Measurements from ENCODE around the gene RTP1. TPM values are rescaled to one million over a fixed set of nuclear protein-coding genes. Genes with fewer than 3 reads are reported as not detected.

RTP1 gene
- total RNA-seq, 2 experiments from 2014 or later = not detected

DNA sequence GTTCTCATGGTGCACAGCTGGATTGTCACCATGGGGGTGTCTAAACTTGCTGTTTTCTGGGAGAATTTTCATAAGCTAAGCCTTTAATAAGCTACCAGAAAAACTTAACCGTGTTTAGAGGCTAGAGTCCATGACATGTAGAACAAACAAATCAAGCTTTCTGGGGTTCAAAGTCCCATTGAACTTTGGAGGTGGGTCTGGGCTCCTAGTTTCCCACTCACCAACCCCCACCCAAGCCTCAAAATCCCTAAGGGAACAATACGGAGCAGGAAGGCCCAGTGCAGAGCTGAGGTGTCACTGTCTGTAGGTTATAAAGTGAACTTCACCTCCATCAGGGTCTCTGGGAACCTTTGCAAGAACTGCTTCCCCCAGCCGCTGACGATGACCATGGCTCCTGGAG is 25.5 kb downstream of the RTP1 start:
- H3K27ac Mint-ChIP-seq = no peak overlapping the region
- H3K27me3 Mint-ChIP-seq = no peaks in the 10 kb centered on the region
- H3K4me3 ChIP-seq (ENCODE audit: low read length) = no peak overlapping the region
- no peak for ATAC-seq (ENCODE audit: poor library complexity)
- no peaks in the 10 kb centered on the region for H3K9me3 ChIP-seq (ENCODE audit: control insufficient read depth in 1 of 2, insufficient read depth in 1 of 2, low read length in 2 of 2)
- H3K36me3 ChIP-seq (ENCODE audit: insufficient read depth, low read length) = no peaks in the 10 kb centered on the region
- no peak for DNase-seq
- CTCF ChIA-PET = no interaction called here
- intact Hi-C loops (cut with DNase I, micrococcal nuclease) = loop anchor here in 1 of 2 experiments (5.0 kb wide), 1 partner anchor 490 kb away; no protein-coding TSS in a partner anchor
- H3K36me3 Mint-ChIP-seq (ENCODE audit: low read depth) = no peaks in the 10 kb centered on the region
- H3K4me1 ChIP-seq (ENCODE audit: insufficient read depth, low read length) = no peaks in the 10 kb centered on the region
- TF ChIP-seq CTCF (IDR thresholded peaks at IDR 0.05) = no peak
- POLR2A ChIA-PET = no interaction called here
- no peaks in the 10 kb centered on the region for H3K4me1 Mint-ChIP-seq (ENCODE audit: low read depth)
- H3K27me3 ChIP-seq (ENCODE audit: control insufficient read depth in 1 of 2, insufficient read depth in 2 of 2, low read length in 2 of 2) = peaks cover 0 to 6% of the 10 kb centered on the region in 2 experiments
- no peak overlapping the region for H3K4me3 Mint-ChIP-seq
- no peaks in the 10 kb centered on the region for H3K9me3 Mint-ChIP-seq
- H3K27ac ChIP-seq (ENCODE audit: low read depth in 1 of 2, low read length in 2 of 2) = no peak overlapping the region

DNA sequence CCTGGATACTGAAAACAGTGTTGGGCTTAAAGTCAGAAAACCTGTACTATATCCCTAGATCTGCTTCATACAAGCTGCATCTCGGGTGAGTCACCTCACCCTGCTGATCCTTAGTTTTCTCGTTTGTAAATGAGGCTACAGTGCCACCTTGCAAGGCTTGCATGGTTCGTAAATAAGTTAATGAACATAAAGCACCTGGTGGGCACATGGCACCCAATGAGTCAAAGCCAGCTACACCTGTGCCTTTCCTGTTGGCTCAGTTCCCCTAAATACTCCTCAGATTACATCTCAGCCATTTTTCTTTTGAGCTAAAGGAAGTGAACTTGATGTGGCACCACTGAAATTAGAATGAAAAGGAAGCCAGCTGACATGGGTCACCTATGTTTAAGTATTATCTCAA is 26.5 kb downstream of the RTP1 start:
- Mint-ChIP-seq H3K4me3 (no peak overlapping the region), H3K4me1 (ENCODE audit: low read depth) (no peaks in the 10 kb centered on the region), H3K36me3 (ENCODE audit: low read depth) (no peaks in the 10 kb centered on the region), H3K9me3 (no peaks in the 10 kb centered on the region), H3K27ac (no peak overlapping the region), H3K27me3 (peaks cover 5% of the 10 kb centered on the region)
- no peaks in the 10 kb centered on the region for H3K9me3 ChIP-seq (ENCODE audit: control insufficient read depth in 1 of 2, insufficient read depth in 1 of 2, low read length in 2 of 2)
- ATAC-seq (ENCODE audit: poor library complexity) (no peak), DNase-seq (no peak)
- H3K27me3 ChIP-seq (ENCODE audit: control insufficient read depth in 1 of 2, insufficient read depth in 2 of 2, low read length in 2 of 2) = peaks cover 0 to 6% of the 10 kb centered on the region in 2 experiments
- H3K36me3 ChIP-seq (ENCODE audit: insufficient read depth, low read length) = no peaks in the 10 kb centered on the region
- TF ChIP-seq CTCF (IDR thresholded peaks at IDR 0.05) = no peak
- H3K4me3 ChIP-seq (ENCODE audit: low read length) = no peak overlapping the region
- no peak overlapping the region for H3K27ac ChIP-seq (ENCODE audit: low read depth in 1 of 2, low read length in 2 of 2)
- ChIA-PET POLR2A (interaction anchor here (0.6 kb wide), 1 partner anchor 609 kb away, joined by 3 read pairs; no protein-coding TSS in a partner anchor), CTCF (interaction anchor here (1.2 kb wide), 1 partner anchor 14 kb away, joined by 3 read pairs; no protein-coding TSS in a partner anchor)
- intact Hi-C loops (cut with DNase I, micrococcal nuclease) = loop anchor here in 1 of 2 experiments (5.0 kb wide), 1 partner anchor 489 kb away; no protein-coding TSS in a partner anchor
- no peaks in the 10 kb centered on the region for H3K4me1 ChIP-seq (ENCODE audit: insufficient read depth, low read length)

GRCh38 chr3:187227658-187228258 is 30.5 kb downstream of the RTP1 start:
- Histone ChIP-seq H3K27ac (ENCODE audit: low read depth in 1 of 2, low read length in 2 of 2) (no peak overlapping the region), H3K27me3 (ENCODE audit: control insufficient read depth in 1 of 2, insufficient read depth in 2 of 2, low read length in 2 of 2) (peaks cover 0 to 6% of the 10 kb centered on the region in 2 experiments), H3K9me3 (ENCODE audit: control insufficient read depth in 1 of 2, insufficient read depth in 1 of 2, low read length in 2 of 2) (no peaks in the 10 kb centered on the region), H3K4me3 (ENCODE audit: low read length) (no peak overlapping the region), H3K36me3 (ENCODE audit: insufficient read depth, low read length) (no peaks in the 10 kb centered on the region), H3K4me1 (ENCODE audit: insufficient read depth, low read length) (no peaks in the 10 kb centered on the region)
- CTCF ChIA-PET = interaction anchor here (0.7 kb wide), 1 partner anchor 1206 kb away, joined by 4 read pairs; no protein-coding TSS in a partner anchor
- Mint-ChIP-seq H3K4me1 (ENCODE audit: low read depth) (no peaks in the 10 kb centered on the region), H3K27ac (no peak overlapping the region), H3K9me3 (no peaks in the 10 kb centered on the region), H3K36me3 (ENCODE audit: low read depth) (no peaks in the 10 kb centered on the region), H3K27me3 (peaks cover 17% of the 10 kb centered on the region), H3K4me3 (no peak overlapping the region)
- POLR2A ChIA-PET = no interaction called here
- no peak for TF ChIP-seq CTCF (IDR thresholded peaks at IDR 0.05)
- no peak for DNase-seq
- intact Hi-C loops (cut with DNase I, micrococcal nuclease) = no loop called here
- ATAC-seq (ENCODE audit: poor library complexity) = no peak

Measured in CD4-positive, alpha-beta T cell (primary cell).